ENCODE results near the gene GABRD. TPM values are rescaled to one million over a fixed set of nuclear protein-coding genes. Genes with fewer than 3 reads are reported as not detected.

GABRD gene
- total RNA-seq, 2 donors from 2014 or later, result not detected

GRCh38 chr1:2079396-2080085, 60.4 kb downstream of the GABRD start:
- TF ChIP-seq CTCF (IDR thresholded peaks at IDR 0.05), result no peak
- H3K9me3 ChIP-seq, result peaks cover 19% of the 10 kb centered on the region
- no peaks in the 10 kb centered on the region for H3K27me3 ChIP-seq (replicated peaks; ENCODE audit: insufficient read depth)
- H3K36me3 ChIP-seq, result no peaks in the 10 kb centered on the region
- H3K27ac ChIP-seq, result no peak overlapping the region
- DNase-seq (ENCODE audit: low spot score) (no peak), ATAC-seq (ENCODE audit: insufficient number of reproducible peaks, low FRiP score, low read depth) (no peak)
- no peaks in the 10 kb centered on the region for H3K4me1 ChIP-seq (ENCODE audit: control insufficient read depth in 1 of 2, low read depth in 2 of 2)
- H3K4me3 ChIP-seq, result no peak overlapping the region

- Histone ChIP-seq H3K27ac (no peak overlapping the region), H3K27me3 (replicated peaks; ENCODE audit: insufficient read depth) (no peaks in the 10 kb centered on the region), H3K36me3 (no peaks in the 10 kb centered on the region), H3K9me3 (peaks cover 19% of the 10 kb centered on the region), H3K4me3 (no peak overlapping the region), H3K4me1 (ENCODE audit: control insufficient read depth in 1 of 2, low read depth in 2 of 2) (no peaks in the 10 kb centered on the region)
- ATAC-seq (ENCODE audit: insufficient number of reproducible peaks, low FRiP score, low read depth) (no peak), DNase-seq (ENCODE audit: low spot score) (no peak)
- TF ChIP-seq CTCF (IDR thresholded peaks at IDR 0.05), result no peak
These were observed 61.0 kb downstream of the GABRD start for GRCh38 chr1:2080140-2080539.

Other genes with a start within 250 kb of the GABRD start
- 100 to 1,000 TPM in 1 of 2 donors, 10 to 100 TPM in 1; 91.9 to 110 TPM for gene NADK, start 240.9 kb upstream of the GABRD start, total RNA-seq
- 100 to 1,000 TPM; 169 to 200 TPM for gene GNB1, start 128.3 kb upstream of the GABRD start, total RNA-seq
- not detected for gene CALML6, start 104.1 kb upstream of the GABRD start, total RNA-seq
- gene TMEM52, start 100.1 kb upstream of the GABRD start, total RNA-seq, result not detected
- not detected for gene CFAP74, start 15.6 kb upstream of the GABRD start, total RNA-seq
- under 1 TPM in 1 of 2 donors, not detected in 1; 0.68 TPM for gene PRKCZ, start 31.1 kb downstream of the GABRD start, total RNA-seq
- 10 to 100 TPM; 29.1 to 52.6 TPM for gene FAAP20, start 175.4 kb downstream of the GABRD start, total RNA-seq
- gene SKI, start 209.0 kb downstream of the GABRD start, total RNA-seq, result 100 to 1,000 TPM; 135 to 138 TPM

Data from thoracic aorta (tissue), 2 donors.